DMS153 treated with DMSO at 0.1 percent for 48 hours (cell line): ENCODE results near the gene TGM5.
"Not testable (repeated sequence)": the region's sequence is repeated elsewhere in the genome, so short reads cannot be mapped to it uniquely, and the experiment has no call there.

Experiments
- DNase-seq: peaks from one replicate; lab custom pipeline; 2025; ENCODE audit not compliant: unreplicated experiment; lab: John Stamatoyannopoulos, UW

The TGM5 gene

DNA sequence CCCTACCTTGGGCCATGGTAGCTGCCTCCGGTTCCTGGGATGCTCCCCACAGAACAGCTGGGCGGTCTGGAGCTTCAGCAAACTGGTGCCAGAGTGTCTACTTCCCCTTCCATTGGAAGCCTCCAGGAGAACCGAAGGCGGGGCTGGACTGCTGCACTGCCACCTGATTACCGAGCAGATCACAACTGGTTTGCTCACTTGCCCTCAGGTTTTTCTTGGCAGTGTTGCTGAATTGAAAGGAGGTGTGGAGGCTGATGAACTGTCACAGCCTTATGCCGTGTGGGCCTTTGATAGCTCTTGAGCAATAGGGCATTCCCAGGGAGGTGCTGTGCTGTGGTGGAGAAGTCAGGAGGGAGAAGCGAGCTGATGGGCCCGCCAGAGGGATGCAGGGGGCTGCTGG, at the start of gene TGM5:
Gene TGM5, minus strand, starts transcription at position 95 of the 400 bp plus-strand sequence. Its CDS starts 79 bp downstream, at position 16.
- no peak for DNase-seq

DNA sequence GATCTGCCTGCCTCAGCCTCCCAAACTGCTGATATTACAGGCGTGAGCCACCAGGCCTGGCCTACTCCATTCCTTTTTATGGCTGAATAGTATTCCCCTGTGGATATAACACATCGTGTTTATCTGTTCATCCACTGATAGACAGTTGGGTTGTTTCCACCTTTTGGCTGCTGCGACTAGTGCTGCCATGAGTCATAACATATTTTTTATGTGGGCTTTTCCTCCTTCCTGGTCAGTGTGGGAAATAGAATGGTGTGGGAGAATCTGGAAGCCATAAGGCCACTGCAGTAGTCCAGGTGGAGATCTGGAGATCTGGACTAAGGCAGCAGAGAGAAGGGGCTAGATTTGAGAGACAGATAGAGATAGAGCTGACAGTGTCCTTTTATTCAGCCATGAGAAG, 47.4 kb upstream of the TGM5 start:
- DNase-seq: no peak

DNA sequence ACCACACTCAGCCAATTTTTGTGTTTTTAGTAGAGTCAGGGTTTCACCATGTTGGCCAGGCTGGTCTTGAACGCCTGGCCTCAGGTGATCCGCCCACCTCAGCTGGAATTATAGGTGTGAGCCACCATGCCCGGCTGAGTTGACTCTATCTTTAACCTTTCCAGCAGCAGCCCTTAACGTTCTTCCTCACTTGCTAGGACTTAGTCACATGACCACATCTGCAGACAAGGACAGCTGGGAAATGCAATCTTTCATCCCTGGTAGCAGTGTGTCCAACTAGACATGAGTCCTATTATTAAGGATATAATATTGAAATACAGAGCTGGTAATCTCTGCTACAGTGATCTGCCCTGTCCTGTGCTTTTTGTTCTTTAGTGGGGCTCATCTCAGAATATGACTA, 45.6 kb upstream of the TGM5 start:
- DNase-seq: no peak

DNA sequence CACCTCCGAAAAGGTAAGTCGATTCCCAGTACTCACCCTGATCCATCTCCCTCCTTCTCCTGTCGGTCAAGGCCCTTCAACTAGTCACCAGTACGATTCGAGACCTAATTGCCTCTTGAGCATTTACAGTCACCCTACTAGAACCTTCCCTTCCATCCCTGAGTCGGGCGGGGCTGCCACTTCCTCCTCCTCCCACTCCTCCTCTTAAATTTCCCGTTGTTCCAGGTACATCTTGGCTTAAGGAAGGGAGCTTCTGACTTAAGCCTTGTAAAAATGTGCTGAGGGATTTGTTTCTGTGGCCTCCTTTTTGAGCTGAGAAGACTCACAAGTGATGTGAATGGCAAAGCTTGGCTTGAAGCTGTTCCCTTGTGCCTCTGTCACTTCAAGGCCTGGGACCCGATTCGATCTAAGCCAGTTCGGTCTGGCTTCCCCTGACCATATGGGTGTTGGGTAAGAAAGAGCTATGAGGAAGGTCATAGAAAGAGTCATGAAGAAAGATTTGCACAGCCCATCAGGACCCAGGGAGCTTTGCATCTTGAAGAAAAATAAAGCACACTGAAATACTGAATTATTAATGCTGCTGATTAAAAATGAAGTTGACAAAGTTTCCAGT, 35.6 kb upstream of the TGM5 start, which contains the start of gene TGM7:
Gene TGM7, minus strand, starts transcription at position 51 of the 613 bp plus-strand sequence.
- no peak for DNase-seq

GRCh38 chr15:43299884-43300283, 33.2 kb upstream of the TGM5 start:
- DNase-seq: no peak

GRCh38 chr15:43299411-43299810, 32.7 kb upstream of the TGM5 start:
- DNase-seq: no peak

DNA sequence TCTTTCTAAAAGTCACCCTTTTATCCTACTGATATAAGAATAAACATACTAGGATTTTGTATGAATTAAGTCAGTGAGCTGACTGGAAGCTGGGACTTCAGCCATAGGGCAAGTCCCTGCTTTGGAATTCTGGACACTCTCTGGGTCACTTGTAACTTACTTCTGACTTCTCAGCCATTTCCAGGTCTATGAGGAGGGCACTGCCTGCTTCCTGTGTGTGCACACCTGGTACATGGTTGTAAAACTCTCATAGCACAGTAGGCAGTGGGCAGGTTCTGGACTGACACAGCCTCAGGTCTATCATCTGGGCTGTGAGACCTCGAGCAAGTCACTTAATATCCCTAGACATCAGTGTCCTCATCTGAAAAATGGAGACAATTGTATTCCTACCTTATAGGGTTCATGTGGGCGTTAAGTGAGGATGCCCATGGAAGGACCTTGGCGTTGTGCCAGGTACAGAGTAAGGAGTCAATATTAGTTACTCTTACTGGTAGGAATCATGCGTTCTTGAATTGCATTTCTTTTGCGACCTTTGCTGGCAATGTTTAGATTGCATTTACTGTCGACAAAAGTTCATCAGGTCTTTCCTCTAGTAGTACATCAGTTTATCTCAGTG, 27.5 kb upstream of the TGM5 start:
- no peak for DNase-seq

DNA sequence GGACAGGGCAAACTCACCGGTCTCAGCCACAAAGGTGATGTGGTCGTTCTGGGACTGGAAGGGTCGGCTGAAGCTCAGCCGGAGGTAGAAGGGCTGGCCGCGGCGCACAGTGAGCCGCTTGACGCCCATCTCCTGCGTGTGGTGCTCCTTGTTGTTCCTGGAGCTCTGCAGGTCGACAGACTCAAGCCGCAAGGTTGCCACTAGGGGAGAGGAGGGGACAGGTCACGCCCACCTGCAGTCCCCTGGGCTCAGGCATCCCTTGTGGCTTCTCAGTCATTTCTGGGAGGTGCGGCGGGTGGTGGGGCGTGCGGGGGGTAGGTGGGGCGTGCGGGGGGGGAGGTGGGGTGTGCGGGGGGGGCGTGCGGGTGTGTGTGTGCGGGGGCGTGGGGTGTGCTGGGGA, 26.7 kb upstream of the TGM5 start:
- no peak for DNase-seq

DNA sequence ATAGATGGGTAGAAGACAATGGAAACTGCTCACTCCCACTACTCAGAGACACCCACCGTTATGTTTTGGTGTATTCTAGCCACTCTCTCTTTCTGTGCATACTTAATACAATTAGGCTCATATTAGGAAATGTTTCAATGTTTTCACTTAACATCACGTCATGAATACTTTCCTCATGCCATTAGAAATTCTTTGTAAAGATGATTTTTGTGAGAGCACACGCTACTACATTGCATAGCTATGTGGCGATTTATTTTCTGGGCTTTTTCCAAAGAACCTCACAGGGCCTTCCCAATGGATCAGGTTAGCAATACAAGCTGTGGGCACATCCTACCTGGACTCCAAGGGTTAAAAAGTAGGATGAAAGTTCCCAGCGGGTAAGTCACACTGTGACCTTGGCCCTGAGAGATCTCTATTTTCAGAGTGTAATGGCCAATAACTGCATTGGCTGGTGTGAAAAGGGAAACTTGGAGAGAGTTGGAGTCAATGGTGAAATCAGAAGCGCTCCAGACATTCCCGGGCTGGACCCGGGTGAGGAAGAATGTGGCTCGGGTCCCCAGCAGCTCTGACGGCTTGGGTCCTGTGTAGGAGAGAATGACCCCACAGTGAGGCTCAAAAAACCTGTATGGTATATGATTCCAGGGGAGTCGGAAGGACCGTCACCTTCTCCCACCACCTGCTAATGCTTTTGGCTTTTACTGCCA, 25.8 kb upstream of the TGM5 start:
- DNase-seq: no peak

- not testable (repeated sequence) for DNase-seq
These were observed 22.9 kb upstream of the TGM5 start for GRCh38 chr15:43289656-43290055.

DNA sequence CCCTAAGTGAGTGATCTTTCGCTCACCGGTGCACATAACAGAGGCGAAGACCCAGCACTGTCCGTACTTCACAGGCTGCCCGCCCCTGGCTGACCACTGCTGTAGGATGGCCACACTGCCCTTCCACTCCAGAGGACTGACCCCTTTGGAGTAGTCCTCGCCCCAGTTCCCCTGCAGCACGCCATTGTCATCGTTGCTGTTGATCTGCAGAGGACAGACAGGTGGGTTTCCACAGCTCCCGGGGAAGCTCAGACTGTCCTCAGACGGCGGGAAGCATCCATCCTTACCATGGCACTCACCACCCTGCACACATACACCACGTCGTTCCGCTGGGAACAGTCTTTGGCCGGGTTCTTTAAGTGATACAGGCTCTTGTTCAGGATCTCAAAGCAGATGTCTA, 20.5 kb upstream of the TGM5 start:
- DNase-seq: no peak

DNA sequence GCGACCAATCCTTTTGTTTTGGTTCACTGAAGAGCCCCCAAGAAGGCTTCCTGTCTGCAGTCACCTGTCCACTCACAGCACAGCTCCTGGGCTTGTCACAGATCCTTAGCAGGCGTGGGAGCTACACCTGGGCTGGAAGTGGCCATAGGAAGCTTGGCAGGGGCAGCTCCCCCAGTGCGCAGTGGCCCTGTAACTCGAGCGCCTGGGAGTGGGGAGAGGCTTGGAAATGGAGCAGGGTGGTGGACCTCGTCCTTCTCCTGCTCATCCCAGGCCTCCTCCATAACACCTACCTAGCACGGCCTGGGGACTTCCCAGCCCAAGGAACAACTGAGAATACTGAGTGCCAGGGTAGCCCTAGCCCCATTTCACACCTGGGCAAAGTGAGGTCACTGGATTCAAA, 19.3 kb upstream of the TGM5 start:
- no peak for DNase-seq

GRCh38 chr15:43285609-43286037, 18.9 kb upstream of the TGM5 start:
- DNase-seq: no peak

DNA sequence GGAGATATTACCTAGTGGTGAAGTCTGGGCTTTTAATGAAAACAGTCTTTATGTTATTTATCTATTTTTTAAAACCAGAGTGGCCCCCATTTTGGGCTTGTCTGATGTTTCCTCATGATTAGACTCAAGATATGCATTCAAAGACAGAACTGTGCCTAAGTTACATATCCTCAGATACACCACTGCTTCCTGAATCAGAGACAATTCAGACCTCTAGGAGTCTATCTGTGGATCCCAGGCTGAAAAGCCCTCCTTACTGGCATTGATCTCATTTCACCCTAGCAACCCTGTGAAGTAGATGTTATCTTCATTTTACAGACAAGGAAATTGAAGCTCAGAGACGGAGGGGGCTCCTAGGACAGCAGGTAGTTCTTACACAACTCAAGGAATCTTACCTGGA, 16.8 kb upstream of the TGM5 start:
- DNase-seq: no peak

GRCh38 chr15:43281926-43282602, 15.3 kb upstream of the TGM5 start:
- no peak for DNase-seq

GRCh38 chr15:43280996-43281395, 14.3 kb upstream of the TGM5 start:
- DNase-seq: no peak

GRCh38 chr15:43279496-43279895, 12.8 kb upstream of the TGM5 start:
- no peak for DNase-seq

DNA sequence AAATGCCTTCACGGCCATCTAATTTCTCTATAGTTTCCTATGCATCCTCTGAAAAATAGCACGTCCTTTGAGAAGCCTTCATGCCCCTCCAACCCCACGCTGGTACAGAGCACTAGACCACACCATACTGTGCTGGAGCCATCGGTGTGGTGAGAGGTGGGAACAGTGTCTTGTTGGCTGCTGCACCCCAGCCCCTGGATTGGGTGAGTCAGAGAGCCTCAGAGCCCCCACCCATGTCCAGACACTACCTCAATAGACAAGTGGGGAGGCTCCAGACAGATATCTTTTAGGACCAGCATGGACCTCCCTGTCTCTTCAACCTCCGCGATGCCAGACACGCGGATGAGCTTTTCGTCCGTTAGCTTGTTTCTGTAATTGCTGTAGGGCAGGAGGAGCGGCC, 12.1 kb upstream of the TGM5 start:
- DNase-seq: no peak

GRCh38 chr15:43277901-43278300, 11.2 kb upstream of the TGM5 start:
- no peak for DNase-seq

DNA sequence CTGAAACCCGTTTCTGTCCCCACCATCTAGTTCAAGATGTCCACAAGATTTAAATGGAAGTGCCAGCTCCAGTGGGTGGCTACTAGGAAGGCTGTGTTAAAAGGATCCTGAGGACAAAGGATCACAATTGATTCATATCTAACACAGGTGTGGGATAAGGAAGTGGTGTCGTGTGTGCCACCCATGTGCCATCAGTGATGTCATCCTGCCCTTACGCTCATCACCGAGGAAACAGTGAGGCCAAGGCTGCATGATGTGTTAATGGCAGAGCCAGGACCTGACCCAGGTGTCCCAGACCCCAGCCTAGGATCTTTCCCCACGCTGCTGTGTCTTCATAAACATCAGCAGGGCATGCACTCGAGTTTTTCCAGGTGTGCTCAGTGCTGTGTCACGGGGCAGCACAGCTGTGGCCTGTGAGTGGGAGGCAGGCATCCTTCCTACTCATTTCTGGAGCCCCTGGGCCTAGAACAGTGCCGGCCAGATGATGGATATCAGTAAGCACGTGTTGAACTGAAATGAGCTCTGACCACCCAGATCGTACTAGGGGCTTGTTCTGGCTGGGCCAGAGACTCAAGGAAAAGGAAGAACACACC, 10.6 kb upstream of the TGM5 start:
- no peak for DNase-seq

DNA sequence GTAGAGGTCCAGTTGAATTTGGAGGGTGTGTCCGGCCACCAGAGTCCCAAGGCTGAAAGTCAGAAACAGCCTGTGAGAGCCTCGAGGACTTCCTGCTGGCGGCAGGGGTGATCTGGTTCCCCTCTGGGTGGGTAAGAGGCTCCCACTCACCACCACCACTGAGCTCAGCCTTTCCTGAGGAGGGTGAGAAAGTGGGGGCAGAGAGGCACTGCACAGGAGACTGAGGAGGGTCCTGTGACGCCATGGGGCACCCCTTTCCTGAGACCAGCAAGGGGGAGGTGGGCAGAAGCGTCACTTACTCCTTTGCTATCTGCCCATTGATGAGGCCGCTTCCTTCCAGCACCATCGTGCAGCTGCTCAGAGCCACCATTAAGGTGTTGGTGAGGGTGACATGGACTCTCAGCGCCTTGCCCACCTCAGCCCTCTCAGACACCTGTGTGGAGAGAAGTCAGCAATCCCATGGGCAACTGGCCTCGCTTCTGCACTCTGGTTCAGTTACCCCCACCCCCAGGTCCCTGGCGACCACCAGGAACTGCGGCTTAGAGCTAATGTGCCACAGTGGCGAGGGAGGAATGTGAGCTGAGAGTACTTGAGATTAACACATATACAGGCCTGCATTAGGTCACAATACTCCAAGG, 10.0 kb upstream of the TGM5 start:
- DNase-seq: no peak
